PC-9 (cell line): ENCODE data around the gene OR5B2. TPM values are rescaled to one million over a fixed set of nuclear protein-coding genes. Genes with fewer than 3 reads are reported as not detected.
A peak's percentile ranks its signal among the peaks of the same experiment; 100 is the strongest.

Experiments used
- BruUV-seq: library from RNA; stranded (reverse); fragments of 400-500 nt; replicated peaks from 2 replicates; lab custom pipeline; 2021; lab: Mats Ljungman, UMichigan
- CTCF ChIA-PET: fragments of 300-600 bp; sonication (Branson Sonifier 250); formaldehyde crosslinking; loops from one replicate; lab custom pipeline; 2022; ENCODE audit warnings: antibody characterized with exemption; lab: Charles Lee
- POLR2A ChIA-PET: fragments of 300-600 bp; sonication (Branson Sonifier 250); formaldehyde crosslinking; loops from one replicate; lab custom pipeline; 2022; ENCODE audit warnings: antibody characterized with exemption; ENCODE audit not compliant: unreplicated experiment; lab: Charles Lee
- DNase-seq, 2 experiments: peaks; one replicate each; pipeline versions ENCODE4 v3.0.0 to v3.0.0-alpha.2; 2015 to 2022; ENCODE audit warnings: mixed read lengths in 1 of 2
- H2AFZ ChIP-seq: fragments of 200-600 bp; sonication (generic); 2 replicates; pipeline ENCODE4 v1.8.1; 2017; ENCODE audit warnings: antibody characterized with exemption
- H3F3A ChIP-seq: fragments of 200-600 bp; sonication (generic); 2 replicates; pipeline ENCODE4 v1.8.1; 2017; ENCODE audit warnings: antibody characterized with exemption, mild to moderate bottlenecking, low read depth; ENCODE audit not compliant: insufficient read depth
- H3K27ac ChIP-seq: fragments of 200-600 bp; sonication (generic); 2 replicates; pipeline ENCODE4 v1.6.1; 2016; ENCODE audit warnings: mixed run types
- H3K27me3 ChIP-seq: fragments of 200-600 bp; sonication (generic); 2 replicates; pipeline ENCODE4 v1.6.1; 2016; ENCODE audit warnings: low read depth, mixed run types; ENCODE audit not compliant: insufficient read depth
- H3K36me3 ChIP-seq: fragments of 200-600 bp; sonication (generic); 2 replicates; pipeline ENCODE4 v1.6.1; 2016; ENCODE audit warnings: low read depth, mixed run types
- H3K4me1 ChIP-seq: fragments of 200-600 bp; sonication (generic); replicated peaks from 2 replicates; pipeline ENCODE4 v1.6.1; 2016; ENCODE audit warnings: mixed run types; ENCODE audit not compliant: insufficient read depth
- H3K4me2 ChIP-seq: fragments of 200-600 bp; sonication (generic); 2 replicates; pipeline ENCODE4 v1.6.1; 2017; ENCODE audit warnings: mixed run types
- H3K4me3 ChIP-seq: fragments of 200-600 bp; sonication (generic); 2 replicates; pipeline ENCODE4 v1.6.1; 2016; ENCODE audit warnings: mixed run types
- H3K79me2 ChIP-seq: fragments of 200-600 bp; sonication (generic); 2 replicates; pipeline ENCODE4 v1.6.1; 2017; ENCODE audit warnings: low read depth, mixed run types
- H3K9me2 ChIP-seq: fragments of 200-600 bp; sonication (generic); 2 replicates; pipeline ENCODE4 v1.8.1; 2017; ENCODE audit warnings: mild to moderate bottlenecking; ENCODE audit not compliant: insufficient read depth
- H3K9me3 ChIP-seq: fragments of 200-600 bp; sonication (generic); 2 replicates; pipeline ENCODE4 v1.8.1; 2016; ENCODE audit warnings: low read depth; ENCODE audit not compliant: insufficient read depth
- H4K20me1 ChIP-seq: fragments of 200-600 bp; sonication (generic); 2 replicates; pipeline ENCODE4 v1.8.1; 2017; ENCODE audit not compliant: insufficient read depth
- EZH2 ChIP-seq: fragments of 200-600 bp; sonication (generic); IDR thresholded peaks from 2 replicates; pipeline ENCODE4 v1.8.0; 2017; ENCODE audit warnings: antibody characterized with exemption, low read depth
- intact Hi-C: fragments of 100-400 bp; cut with micrococcal nuclease; formaldehyde crosslinking; loops from one replicate; pipeline ENCODE4 v1.10.0; 2022; ENCODE audit not compliant: unreplicated experiment
- total RNA-seq: library from RNA; stranded (reverse); gene quantifications from 2 replicates; pipeline ENCODE4 v1.2.3, GENCODE V29; 2021
- TF ChIP-seq, protein P1 (sequence below): fragments of 200-600 bp; sonication (generic); conservative IDR thresholded peaks from 2 replicates; pipeline ENCODE4 v1.6.1; 2017; ENCODE audit warnings: mixed run types, antibody characterized with exemption, mild to moderate bottlenecking, moderate library complexity

Gene OR5B2
- total RNA-seq, 1 experiment from 2014 or later: not detected

DNA sequence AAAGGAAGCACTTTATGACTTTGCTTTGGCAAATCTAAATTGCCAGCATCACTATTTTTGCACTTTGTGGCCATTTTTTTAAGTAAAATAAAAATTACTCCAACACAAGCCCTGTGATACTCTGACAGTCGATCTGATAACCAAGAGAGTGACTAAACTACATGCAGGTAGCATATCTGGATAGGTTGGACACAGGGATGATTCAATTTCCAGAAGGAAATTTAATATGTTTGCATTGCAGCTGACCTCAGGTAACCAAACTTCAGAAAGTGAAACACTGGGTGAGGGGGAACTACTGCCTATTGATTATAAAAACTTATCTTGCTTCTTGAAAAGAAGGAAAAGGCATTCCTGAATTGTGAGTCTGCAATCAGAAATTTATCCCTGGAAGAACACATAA is 35.2 kb downstream of the OR5B2 start:
- no peaks in the 10 kb centered on the region for H4K20me1 ChIP-seq
- BruUV-seq: no TSS peak
- no peaks in the 10 kb centered on the region for H3K36me3 ChIP-seq
- TF ChIP-seq, protein P1, sequence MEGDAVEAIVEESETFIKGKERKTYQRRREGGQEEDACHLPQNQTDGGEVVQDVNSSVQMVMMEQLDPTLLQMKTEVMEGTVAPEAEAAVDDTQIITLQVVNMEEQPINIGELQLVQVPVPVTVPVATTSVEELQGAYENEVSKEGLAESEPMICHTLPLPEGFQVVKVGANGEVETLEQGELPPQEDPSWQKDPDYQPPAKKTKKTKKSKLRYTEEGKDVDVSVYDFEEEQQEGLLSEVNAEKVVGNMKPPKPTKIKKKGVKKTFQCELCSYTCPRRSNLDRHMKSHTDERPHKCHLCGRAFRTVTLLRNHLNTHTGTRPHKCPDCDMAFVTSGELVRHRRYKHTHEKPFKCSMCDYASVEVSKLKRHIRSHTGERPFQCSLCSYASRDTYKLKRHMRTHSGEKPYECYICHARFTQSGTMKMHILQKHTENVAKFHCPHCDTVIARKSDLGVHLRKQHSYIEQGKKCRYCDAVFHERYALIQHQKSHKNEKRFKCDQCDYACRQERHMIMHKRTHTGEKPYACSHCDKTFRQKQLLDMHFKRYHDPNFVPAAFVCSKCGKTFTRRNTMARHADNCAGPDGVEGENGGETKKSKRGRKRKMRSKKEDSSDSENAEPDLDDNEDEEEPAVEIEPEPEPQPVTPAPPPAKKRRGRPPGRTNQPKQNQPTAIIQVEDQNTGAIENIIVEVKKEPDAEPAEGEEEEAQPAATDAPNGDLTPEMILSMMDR: no peak
- no peak for TF ChIP-seq EZH2
- ChIA-PET CTCF (no interaction called here), POLR2A (interaction anchor here (0.5 kb wide), 1 partner anchor 76 kb away, joined by 3 read pairs; no protein-coding TSS in a partner anchor)
- H3K9me2 ChIP-seq: no peaks in the 10 kb centered on the region
- peaks cover 17% of the 10 kb centered on the region for H3F3A ChIP-seq
- peak; percentile 19 to 74 for DNase-seq
- peaks cover 30% of the 10 kb centered on the region for H3K4me1 ChIP-seq
- H3K4me3 ChIP-seq: no peak overlapping the region
- no peaks in the 10 kb centered on the region for H3K79me2 ChIP-seq
- no peaks in the 10 kb centered on the region for H3K27me3 ChIP-seq
- no peak overlapping the region for H2AFZ ChIP-seq
- H3K27ac ChIP-seq: peak overlapping the region; percentile 14
- intact Hi-C loops: loop anchor here (2.0 to 5.0 kb wide), 2 partner anchors 58 to 725 kb away; partner anchors contain the start of gene ZDHHC5
- H3K9me3 ChIP-seq: peaks cover 7% of the 10 kb centered on the region; the same call in 1 of the 2 replicates
- H3K4me2 ChIP-seq: peak overlapping the region; percentile 41

DNA sequence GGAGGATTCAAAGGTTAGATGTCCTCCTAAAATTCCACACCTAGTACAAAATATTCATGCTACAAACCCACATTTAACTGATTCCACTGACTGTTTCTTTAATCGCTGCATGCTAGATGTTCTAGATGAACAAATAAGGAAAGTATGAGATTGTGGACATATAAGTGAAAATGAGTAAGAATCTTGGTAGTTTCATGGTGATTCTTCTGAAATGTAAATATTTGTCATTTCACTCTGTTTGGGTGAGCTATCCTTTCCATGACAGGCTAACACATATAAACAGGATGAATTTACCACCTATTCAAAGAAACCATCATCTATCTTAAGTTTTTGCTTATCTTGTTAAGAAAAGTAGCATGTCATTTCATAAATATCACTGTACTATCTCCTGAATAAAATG is 36.0 kb downstream of the OR5B2 start:
- ChIA-PET CTCF (no interaction called here), POLR2A (no interaction called here)
- Histone ChIP-seq H3K9me2 (no peaks in the 10 kb centered on the region), H3K79me2 (no peaks in the 10 kb centered on the region), H3K27ac (no peak overlapping the region), H3K36me3 (no peaks in the 10 kb centered on the region), H3K4me3 (no peak overlapping the region), H3F3A (peaks cover 17% of the 10 kb centered on the region), H4K20me1 (no peaks in the 10 kb centered on the region), H2AFZ (no peak overlapping the region), H3K27me3 (no peaks in the 10 kb centered on the region), H3K9me3 (peaks cover 7% of the 10 kb centered on the region; the same call in 1 of the 2 replicates), H3K4me1 (peaks cover 30% of the 10 kb centered on the region), H3K4me2 (peak overlapping the region; percentile 41; the same call in 1 of the 2 replicates)
- BruUV-seq: no TSS peak
- no peak for TF ChIP-seq EZH2
- TF ChIP-seq, protein P1: no peak
- DNase-seq: no peak
- intact Hi-C loops: loop anchor here (2.0 to 5.0 kb wide), 2 partner anchors 57 to 725 kb away; partner anchors contain the start of gene ZDHHC5

DNA sequence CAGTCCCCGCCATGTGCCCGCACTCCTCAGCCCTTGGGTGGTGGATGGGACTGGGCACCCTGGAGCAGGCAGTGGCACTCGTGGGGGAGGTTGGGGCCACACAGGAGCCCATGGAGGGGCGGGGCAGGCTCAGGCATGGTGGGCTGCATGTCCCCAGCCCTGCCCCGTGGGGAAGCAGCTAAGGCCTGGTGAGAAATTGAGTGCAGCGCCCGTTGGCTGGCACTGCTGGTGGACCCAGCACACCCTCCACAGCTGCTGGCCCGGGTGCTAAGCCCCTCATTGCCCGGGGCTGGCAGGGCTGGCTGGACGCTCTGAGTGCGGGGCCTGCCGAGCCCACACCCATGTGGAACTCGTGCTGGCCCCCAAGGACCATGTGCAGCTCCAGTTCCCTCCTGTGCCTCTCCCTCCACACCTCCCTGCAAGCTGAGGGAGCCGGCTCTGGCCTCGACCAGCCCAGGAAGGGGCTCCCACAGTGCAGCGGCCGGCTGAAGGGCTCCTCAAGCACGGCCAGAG is 37.3 kb downstream of the OR5B2 start:
- no peaks in the 10 kb centered on the region for H3K36me3 ChIP-seq
- DNase-seq: no peak
- no peaks in the 10 kb centered on the region for H3K9me2 ChIP-seq
- H3K4me2 ChIP-seq: no peak overlapping the region
- ChIA-PET POLR2A (no interaction called here), CTCF (no interaction called here)
- H3K4me1 ChIP-seq: peaks cover 30% of the 10 kb centered on the region
- H3K79me2 ChIP-seq: no peaks in the 10 kb centered on the region
- H3K4me3 ChIP-seq: no peak overlapping the region
- H3K9me3 ChIP-seq: peaks cover 7% of the 10 kb centered on the region; the same call in 1 of the 2 replicates
- no peaks in the 10 kb centered on the region for H3K27me3 ChIP-seq
- no peak overlapping the region for H2AFZ ChIP-seq
- BruUV-seq: no TSS peak
- peaks cover 17% of the 10 kb centered on the region for H3F3A ChIP-seq
- TF ChIP-seq, protein P1: no peak
- TF ChIP-seq EZH2: no peak
- H3K27ac ChIP-seq: no peak overlapping the region
- no peaks in the 10 kb centered on the region for H4K20me1 ChIP-seq
- intact Hi-C loops: loop anchor here (5.0 kb wide), 1 partner anchor 723 kb away; the partner anchor contains the start of gene ZDHHC5

Other genes with a start within 250 kb of the OR5B2 start
- gene OR9Q2, start 239.1 kb downstream of the OR5B2 start, total RNA-seq: not detected in 2 replicates
- not detected in 2 replicates for gene OR1S2, start 224.0 kb downstream of the OR5B2 start, total RNA-seq
- not detected in 2 replicates for gene OR1S1, start 215.4 kb downstream of the OR5B2 start, total RNA-seq
- gene OR10Q1, start 199.2 kb downstream of the OR5B2 start, total RNA-seq: not detected in 2 replicates
- not detected in 2 replicates for gene OR10W1, start 159.9 kb downstream of the OR5B2 start, total RNA-seq
- not detected in 2 replicates for gene OR5B17, start 69.1 kb downstream of the OR5B2 start, total RNA-seq
- gene OR5B3, start 21.2 kb downstream of the OR5B2 start, total RNA-seq: not detected in 2 replicates
- gene OR5B12, start 14.1 kb upstream of the OR5B2 start, total RNA-seq: not detected in 2 replicates
- not detected in 2 replicates for gene OR5B21, start 80.0 kb upstream of the OR5B2 start, total RNA-seq
- gene LPXN, start 147.7 kb upstream of the OR5B2 start, total RNA-seq: 7.1 and 10.3 TPM in 2 replicates
- 40.6 and 67.5 TPM in 2 replicates for gene ZFP91, start 150.9 kb upstream of the OR5B2 start, total RNA-seq
- 2.1 and 3.4 TPM in 2 replicates for gene CNTF, start 194.5 kb upstream of the OR5B2 start, total RNA-seq